Measurements from ENCODE around the gene SMG6.
A peak's percentile ranks its signal among the peaks of the same experiment; 100 is the strongest.

The SMG6 gene

DNA sequence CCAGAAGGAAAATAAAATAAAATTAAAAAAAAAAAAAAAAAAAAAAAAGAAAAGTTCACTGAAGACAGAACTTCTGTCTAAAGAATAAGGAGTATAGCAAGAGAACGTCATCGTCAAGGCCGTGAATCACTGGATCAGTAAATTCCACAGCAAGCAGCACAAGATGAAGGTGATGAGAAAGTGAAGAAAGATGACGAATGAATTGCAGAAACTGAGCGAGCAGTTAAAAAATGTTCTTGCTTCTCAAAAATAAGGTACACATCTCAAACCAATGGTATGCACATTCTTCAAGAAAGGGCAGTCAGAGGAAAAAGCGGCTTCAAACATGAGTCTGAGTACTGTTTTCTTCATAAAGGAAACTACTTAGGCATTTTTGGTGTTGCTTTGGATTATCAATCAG is 104.7 kb downstream of the SMG6 start:
- no peak for TF ChIP-seq YY1 (IDR thresholded peaks at IDR 0.05; ENCODE audit: low read depth)
- no peak for TF ChIP-seq EGR1 (IDR thresholded peaks at IDR 0.05)
- TF ChIP-seq TAF1 (IDR thresholded peaks at IDR 0.05; ENCODE audit: low read depth): no peak
- TF ChIP-seq, protein P1, sequence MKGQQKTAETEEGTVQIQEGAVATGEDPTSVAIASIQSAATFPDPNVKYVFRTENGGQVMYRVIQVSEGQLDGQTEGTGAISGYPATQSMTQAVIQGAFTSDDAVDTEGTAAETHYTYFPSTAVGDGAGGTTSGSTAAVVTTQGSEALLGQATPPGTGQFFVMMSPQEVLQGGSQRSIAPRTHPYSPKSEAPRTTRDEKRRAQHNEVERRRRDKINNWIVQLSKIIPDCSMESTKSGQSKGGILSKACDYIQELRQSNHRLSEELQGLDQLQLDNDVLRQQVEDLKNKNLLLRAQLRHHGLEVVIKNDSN (IDR thresholded peaks at IDR 0.05): no peak
- TF ChIP-seq REST (IDR thresholded peaks at IDR 0.05; ENCODE audit: low read depth): no peak
- TF ChIP-seq TCF12 (IDR thresholded peaks at IDR 0.05; ENCODE audit: low read depth): no peak
- no peak for TF ChIP-seq CREB1 (IDR thresholded peaks at IDR 0.05; ENCODE audit: low read depth)
- TF ChIP-seq CEBPB (IDR thresholded peaks at IDR 0.05): no peak
- TF ChIP-seq FOXM1 (IDR thresholded peaks at IDR 0.05; ENCODE audit: borderline replicate concordance, low read depth): no peak
- no peak for TF ChIP-seq ZBTB7A (IDR thresholded peaks at IDR 0.05; ENCODE audit: low read depth)
- TF ChIP-seq NFIC (IDR thresholded peaks at IDR 0.05): no peak
- no peak for TF ChIP-seq TEAD4 (IDR thresholded peaks at IDR 0.05)
- no peak for TF ChIP-seq EP300 (IDR thresholded peaks at IDR 0.05; ENCODE audit: borderline replicate concordance)

GRCh38 chr17:2197271-2197670 is 106.3 kb downstream of the SMG6 start:
- TF ChIP-seq CREB1 (IDR thresholded peaks at IDR 0.05; ENCODE audit: low read depth) (no peak), FOXM1 (IDR thresholded peaks at IDR 0.05; ENCODE audit: borderline replicate concordance, low read depth) (no peak), MAX (IDR thresholded peaks at IDR 0.05) (no peak), REST (IDR thresholded peaks at IDR 0.05; ENCODE audit: low read depth) (no peak), ZBTB7A (IDR thresholded peaks at IDR 0.05; ENCODE audit: low read depth) (no peak), TCF12 (IDR thresholded peaks at IDR 0.05; ENCODE audit: low read depth) (peak; percentile 23; the same call in 1 of the 2 replicates)
- TF ChIP-seq, protein P1 (IDR thresholded peaks at IDR 0.05): no peak

DNA sequence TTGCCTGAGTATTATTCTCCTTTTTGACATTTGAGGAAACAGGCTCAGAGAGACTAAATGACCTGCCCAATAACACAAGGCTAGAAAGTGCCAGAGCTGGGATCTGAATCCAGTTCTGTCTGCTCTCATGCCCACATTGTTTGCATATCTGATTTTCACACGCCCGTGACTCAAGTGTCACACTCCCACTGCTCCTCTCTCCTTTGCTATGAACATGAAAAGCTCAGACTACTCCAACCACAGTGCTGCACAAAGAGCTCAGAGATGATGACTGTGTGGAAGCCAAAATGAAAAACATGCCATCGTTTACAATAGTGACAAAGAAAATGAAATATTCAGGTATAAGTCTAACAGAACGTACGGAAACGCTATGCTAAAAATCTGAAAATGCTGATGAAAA is 107.9 kb downstream of the SMG6 start:
- TF ChIP-seq CREB1 (IDR thresholded peaks at IDR 0.05; ENCODE audit: low read depth): no peak
- no peak for TF ChIP-seq MAX (IDR thresholded peaks at IDR 0.05)
- no peak for TF ChIP-seq FOXM1 (IDR thresholded peaks at IDR 0.05; ENCODE audit: borderline replicate concordance, low read depth)
- peak; percentile 72 for TF ChIP-seq TEAD4 (IDR thresholded peaks at IDR 0.05)
- TF ChIP-seq EGR1 (IDR thresholded peaks at IDR 0.05): no peak
- TF ChIP-seq NFIC (IDR thresholded peaks at IDR 0.05): no peak
- TF ChIP-seq, protein P1 (IDR thresholded peaks at IDR 0.05): no peak
- no peak for TF ChIP-seq YY1 (IDR thresholded peaks at IDR 0.05; ENCODE audit: low read depth)

- TF ChIP-seq TCF12 (IDR thresholded peaks at IDR 0.05; ENCODE audit: low read depth) (peak; percentile 55; the same call in 1 of the 2 replicates), TEAD4 (IDR thresholded peaks at IDR 0.05) (peak; percentile 64), NFIC (IDR thresholded peaks at IDR 0.05) (peak; percentile 97), CEBPB (IDR thresholded peaks at IDR 0.05) (no peak), MAX (IDR thresholded peaks at IDR 0.05) (0 out of 2 replicates have a peak, but pooled peaks have one; percentile 27), YY1 (IDR thresholded peaks at IDR 0.05; ENCODE audit: low read depth) (0 out of 2 replicates have a peak, but pooled peaks have one; percentile 48), RAD21 (IDR thresholded peaks at IDR 0.05; ENCODE audit: low read depth) (no peak)
Observed at GRCh38 chr17:2194889-2195335, 108.7 kb downstream of the SMG6 start.

GRCh38 chr17:2192367-2193057 is 111.1 kb downstream of the SMG6 start:
- TF ChIP-seq EGR1 (IDR thresholded peaks at IDR 0.05) (no peak), TCF12 (IDR thresholded peaks at IDR 0.05; ENCODE audit: low read depth) (peak; percentile 27; the same call in 1 of the 2 replicates), FOXM1 (IDR thresholded peaks at IDR 0.05; ENCODE audit: borderline replicate concordance, low read depth) (no peak), EP300 (IDR thresholded peaks at IDR 0.05; ENCODE audit: borderline replicate concordance) (no peak)

Measured in Ishikawa (cell line).